ENCODE measurements around the gene CLBA1.

GRCh38 chr14:104941508-104942365 is 43.9 kb upstream of the CLBA1 start:
- TF ChIP-seq CTCF (IDR thresholded peaks at IDR 0.05; ENCODE audit: low read depth, low read length) (no peak), EZH2phosphoT487 (IDR thresholded peaks at IDR 0.05; ENCODE audit: low read depth) (no peak)
